Adrenal gland (tissue), 5 donors: ENCODE results near the gene COL4A1.

ENCODE experiments used
- CTCF ChIP-seq, 6 experiments: fragments of 450-650 bp in 4 of 6; fragments of 200-600 bp in 2 of 6; sonication (generic) in 1 of 6; IDR thresholded peaks; 1 replicate in 5 of 6; 2 replicates in 1 of 6; pipeline versions ENCODE4 v1.5.1 to v1.8.0; 2016 to 2021; ENCODE audit warnings: antibody characterized with exemption in 6 of 6, mild to moderate bottlenecking in 2 of 6, moderate library complexity in 1 of 6
- POLR2A ChIP-seq, 2 donors: fragments of 450-650 bp; IDR thresholded peaks; one replicate each; pipeline ENCODE4 v1.6.1; 2017; ENCODE audit warnings: antibody characterized with exemption in 2 of 2, mild to moderate bottlenecking in 2 of 2, moderate library complexity in 1 of 2
- donor health status: DM: no; HTN: no; CAD: no.

- no peak for TF ChIP-seq CTCF (IDR thresholded peaks at IDR 0.05)
- TF ChIP-seq POLR2A (IDR thresholded peaks at IDR 0.05), result no peak
Observed at GRCh38 chr13:110244071-110244830, 62.7 kb downstream of the COL4A1 start.
